GM12874 (cell line): ENCODE results near the gene PTPN14.

Experiments
- TF ChIP-seq, protein P1 (sequence below): IDR thresholded peaks from 2 replicates; pipeline ENCODE4 v1.5.1; 2011; ENCODE audit warnings: low read depth, mild to moderate bottlenecking, control low read depth, low read length, moderate library complexity; ENCODE audit not compliant: insufficient read depth

PTPN14 gene

DNA sequence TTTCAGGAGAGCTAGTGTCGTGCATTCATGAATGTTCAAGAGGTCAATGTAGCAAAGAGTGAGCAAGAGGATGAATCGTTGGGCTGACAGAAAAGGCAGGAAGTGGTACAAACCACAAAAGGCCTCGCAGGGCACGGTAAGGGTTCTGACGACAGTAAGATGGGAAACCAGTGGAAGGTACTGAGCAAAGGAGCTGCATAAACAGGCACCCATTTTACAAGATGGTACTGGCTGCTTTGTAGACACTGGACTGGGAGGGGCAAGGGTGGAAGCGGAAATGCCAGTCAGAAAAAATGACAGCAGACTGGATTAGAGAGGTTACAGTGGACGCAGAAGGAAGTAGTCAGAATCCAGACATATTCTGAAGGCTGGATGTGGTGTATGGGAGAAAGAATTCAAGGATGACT, 123.5 kb downstream of the PTPN14 start:
- TF ChIP-seq, protein P1, sequence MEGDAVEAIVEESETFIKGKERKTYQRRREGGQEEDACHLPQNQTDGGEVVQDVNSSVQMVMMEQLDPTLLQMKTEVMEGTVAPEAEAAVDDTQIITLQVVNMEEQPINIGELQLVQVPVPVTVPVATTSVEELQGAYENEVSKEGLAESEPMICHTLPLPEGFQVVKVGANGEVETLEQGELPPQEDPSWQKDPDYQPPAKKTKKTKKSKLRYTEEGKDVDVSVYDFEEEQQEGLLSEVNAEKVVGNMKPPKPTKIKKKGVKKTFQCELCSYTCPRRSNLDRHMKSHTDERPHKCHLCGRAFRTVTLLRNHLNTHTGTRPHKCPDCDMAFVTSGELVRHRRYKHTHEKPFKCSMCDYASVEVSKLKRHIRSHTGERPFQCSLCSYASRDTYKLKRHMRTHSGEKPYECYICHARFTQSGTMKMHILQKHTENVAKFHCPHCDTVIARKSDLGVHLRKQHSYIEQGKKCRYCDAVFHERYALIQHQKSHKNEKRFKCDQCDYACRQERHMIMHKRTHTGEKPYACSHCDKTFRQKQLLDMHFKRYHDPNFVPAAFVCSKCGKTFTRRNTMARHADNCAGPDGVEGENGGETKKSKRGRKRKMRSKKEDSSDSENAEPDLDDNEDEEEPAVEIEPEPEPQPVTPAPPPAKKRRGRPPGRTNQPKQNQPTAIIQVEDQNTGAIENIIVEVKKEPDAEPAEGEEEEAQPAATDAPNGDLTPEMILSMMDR = no peak

DNA sequence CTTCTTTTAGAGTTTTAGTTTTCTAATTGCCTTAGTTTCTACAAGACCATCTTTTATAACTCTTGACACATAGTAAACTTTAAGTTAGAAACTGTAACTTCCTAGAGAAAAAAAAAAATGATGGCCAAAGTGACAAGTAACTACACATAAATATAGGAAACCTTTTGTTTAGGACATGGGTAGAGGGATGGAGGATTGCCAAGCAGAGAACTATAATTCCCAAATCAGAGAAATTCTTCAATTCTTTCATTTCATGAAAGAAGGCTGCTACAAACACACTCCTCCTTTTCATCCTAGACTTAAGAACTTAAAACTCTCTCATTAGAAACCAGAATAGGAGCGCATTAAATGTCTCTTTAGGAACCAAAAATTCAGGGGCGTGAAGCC, 125.0 kb downstream of the PTPN14 start:
- TF ChIP-seq, protein P1 = no peak

DNA sequence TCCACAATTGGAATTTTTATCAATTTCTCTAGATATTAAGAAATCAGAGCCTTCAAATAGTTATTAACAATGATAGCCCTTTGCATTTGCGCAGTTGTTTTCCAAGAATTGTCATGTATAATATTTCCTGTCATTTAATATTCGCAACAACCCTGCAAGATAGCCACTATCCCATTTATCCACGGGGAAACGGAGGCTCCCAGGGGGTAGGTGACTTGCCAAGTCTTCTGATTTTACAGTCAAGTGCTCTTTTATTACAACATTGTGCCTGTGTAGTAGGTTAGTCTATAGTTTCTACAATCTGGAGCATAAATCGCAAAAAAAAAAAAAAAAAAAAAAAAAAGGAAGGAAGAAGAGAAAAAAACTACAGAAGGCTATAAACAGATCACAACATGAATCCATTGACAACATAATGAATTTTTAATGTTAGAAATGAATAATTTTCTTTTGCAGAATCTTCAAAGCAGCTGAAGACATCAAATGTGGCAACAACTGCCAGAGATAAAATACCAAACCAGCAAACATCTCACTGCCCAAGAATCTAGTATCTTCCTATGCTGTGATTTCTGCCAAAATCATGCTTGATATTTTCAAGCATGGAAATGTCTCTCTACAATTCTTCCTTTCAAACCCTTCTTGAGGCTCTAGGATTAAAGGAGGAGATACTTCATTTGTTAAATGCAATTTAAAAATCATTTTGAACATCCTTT, 125.5 kb downstream of the PTPN14 start:
- TF ChIP-seq, protein P1 = no peak

DNA sequence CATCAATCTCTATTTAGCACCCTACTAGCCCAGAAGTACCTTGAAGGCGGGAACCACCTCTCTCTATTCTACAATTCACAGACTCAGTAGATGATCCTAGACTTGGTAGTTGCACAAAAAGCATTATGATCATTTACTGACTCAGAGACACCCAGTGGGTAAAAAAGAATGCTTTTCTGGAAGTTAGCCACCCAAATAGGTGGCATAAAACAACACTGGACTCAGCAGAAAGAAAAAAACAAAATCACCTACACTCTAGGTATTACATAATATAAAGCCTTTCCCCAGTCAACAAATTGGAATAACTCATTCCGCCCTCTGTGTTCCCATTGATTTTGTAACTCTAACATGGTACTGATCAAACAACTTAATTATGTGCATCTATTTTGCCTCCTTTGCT, 126.3 kb downstream of the PTPN14 start:
- TF ChIP-seq, protein P1 = no peak

DNA sequence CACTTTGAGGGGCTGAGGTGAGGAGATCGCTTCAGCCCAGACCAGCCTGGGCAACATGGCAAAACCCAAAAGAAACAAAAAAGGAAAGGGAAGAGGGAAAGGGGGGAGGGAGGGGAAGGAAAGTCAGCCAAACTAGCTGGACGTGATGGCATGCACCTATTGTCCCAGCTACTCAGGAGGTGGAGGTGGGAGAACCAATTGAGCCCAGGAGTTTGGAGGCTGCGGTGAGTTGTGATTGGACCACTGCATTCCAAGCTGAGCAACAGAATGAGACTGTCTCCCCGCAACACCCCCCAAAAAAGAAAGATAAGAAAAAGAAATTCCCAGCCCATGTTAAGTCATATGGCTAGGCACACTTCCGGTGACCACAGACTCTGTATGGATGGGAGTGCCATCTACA, 128.4 kb downstream of the PTPN14 start:
- TF ChIP-seq, protein P1 = no peak

DNA sequence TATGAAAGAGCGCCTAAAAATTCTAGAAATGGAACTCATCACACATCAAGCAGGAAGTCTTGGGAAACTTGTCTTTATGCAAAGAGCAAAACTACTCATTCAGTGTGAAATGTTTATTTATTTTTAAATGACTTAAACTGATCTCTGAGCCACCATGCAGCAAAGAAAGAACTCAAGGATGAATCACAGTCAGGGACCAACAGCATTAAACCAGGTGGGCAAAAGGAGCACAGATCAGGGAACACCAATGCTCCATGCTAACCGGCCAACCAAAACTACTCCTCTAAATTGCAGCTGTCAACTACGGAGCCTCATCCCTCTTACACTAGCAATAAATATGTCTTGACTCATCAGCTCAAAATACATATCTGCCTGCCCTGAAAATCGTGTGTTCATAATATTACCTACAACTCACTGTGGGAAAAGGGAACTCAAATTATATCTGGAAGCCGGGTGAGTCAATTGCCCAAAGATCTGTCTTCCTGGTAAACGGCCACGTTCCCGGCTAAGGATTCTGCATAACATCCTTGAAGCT, 129.2 kb downstream of the PTPN14 start:
- TF ChIP-seq, protein P1 = no peak

DNA sequence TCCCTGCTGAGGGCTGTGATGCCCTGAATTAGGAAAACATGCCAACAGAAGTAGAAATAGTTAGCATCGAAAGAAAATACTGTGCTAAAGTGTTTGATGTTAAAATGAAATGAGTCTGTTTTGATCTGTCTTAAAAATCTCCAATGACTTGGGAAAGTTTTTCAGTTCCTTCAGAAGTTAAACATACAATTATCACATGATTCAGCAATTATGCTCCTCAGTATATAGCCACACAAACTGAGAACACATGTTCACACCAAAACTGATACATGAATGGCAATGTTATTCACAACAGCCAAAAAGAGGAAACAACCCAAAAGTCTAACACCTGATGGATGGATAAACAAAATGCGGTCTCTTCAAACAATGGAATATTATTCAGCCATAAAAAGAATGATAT, 130.6 kb downstream of the PTPN14 start:
- TF ChIP-seq, protein P1 = no peak
